ENCODE results near the gene ANO1.

DNA sequence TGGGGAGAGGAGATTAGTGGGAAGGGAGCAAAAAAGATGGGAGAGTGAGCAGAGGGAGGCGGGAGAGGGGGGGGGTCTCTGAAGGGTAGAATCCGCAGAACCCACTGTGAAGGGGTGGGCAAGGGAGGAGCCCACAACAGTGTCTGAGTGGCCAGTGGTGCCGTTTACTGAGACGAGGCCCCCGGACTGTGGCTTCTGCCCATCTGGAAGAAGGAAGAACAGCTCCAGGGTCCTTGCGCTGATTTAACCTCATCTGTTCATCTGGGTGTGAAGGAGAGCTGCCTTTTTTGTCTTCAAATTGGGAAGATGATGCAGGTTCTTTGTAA lies 45.7 kb upstream of the ANO1 start:
- TF ChIP-seq, protein P1, sequence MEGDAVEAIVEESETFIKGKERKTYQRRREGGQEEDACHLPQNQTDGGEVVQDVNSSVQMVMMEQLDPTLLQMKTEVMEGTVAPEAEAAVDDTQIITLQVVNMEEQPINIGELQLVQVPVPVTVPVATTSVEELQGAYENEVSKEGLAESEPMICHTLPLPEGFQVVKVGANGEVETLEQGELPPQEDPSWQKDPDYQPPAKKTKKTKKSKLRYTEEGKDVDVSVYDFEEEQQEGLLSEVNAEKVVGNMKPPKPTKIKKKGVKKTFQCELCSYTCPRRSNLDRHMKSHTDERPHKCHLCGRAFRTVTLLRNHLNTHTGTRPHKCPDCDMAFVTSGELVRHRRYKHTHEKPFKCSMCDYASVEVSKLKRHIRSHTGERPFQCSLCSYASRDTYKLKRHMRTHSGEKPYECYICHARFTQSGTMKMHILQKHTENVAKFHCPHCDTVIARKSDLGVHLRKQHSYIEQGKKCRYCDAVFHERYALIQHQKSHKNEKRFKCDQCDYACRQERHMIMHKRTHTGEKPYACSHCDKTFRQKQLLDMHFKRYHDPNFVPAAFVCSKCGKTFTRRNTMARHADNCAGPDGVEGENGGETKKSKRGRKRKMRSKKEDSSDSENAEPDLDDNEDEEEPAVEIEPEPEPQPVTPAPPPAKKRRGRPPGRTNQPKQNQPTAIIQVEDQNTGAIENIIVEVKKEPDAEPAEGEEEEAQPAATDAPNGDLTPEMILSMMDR (IDR thresholded peaks at IDR 0.05 in 4 of 5, conservative IDR thresholded peaks at IDR 0.05 in 1 of 5), result no peak
- no peak for TF ChIP-seq POLR2A (IDR thresholded peaks at IDR 0.05)
